D341Med (cell line): Measurements from ENCODE around the gene DOC2A.
"Not testable (repeated sequence)": the region's sequence is repeated elsewhere in the genome, so short reads cannot be mapped to it uniquely, and the experiment has no call there.

Experiments
- DNase-seq: peaks from one replicate; pipeline ENCODE4 v3.0.0; 2012; ENCODE audit warnings: low spot score

Gene DOC2A

DNA sequence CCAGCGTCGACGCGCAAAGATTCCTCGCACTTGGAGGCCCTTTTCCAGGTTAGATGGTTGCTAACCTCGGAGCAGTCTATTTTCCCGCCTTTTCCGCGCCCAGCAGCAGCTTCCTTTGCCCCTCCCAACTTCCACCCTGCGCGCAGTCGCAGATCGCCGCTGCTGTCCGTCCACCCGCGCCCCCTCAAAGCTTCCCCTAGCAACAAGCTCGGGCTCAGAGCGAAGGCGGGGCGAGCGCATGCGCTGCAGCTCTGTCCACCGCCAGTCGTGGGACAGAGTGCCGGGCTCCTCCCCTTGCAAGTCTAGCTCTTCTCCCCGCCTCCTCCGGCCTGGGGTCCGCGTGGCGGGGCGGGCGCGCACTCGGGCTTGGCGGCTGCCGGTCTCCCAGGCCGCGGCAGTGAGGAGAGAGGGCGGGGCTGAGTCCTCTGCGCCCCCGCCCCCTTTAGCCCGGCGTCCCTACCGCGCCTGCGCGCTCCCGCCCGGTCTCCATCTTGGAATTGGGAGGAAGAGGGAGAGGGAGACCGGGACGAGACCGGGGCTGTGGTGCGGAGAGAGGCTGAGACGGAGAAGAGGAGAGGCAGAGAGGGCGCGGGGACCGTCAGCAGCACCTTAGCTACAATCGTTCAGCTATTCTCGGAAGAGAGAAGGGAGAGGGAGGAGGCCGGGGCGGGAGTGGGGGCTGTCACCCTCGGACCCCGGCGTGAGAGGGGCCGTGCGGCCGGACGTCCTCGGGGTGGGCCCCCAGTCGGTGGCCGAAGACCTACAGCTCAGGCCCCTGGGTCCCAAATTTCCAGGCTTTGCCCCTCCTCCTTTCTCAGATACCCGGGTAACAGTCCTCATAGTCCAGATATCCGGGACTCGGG, 37.2 kb downstream of the DOC2A start, which contains the start of gene TAOK2:
TSS of gene TAOK2 (plus strand) at position 485 of the 863 bp plus-strand sequence. CDS start 3,905 bp downstream, outside the sequence.
- peak; percentile 98 for DNase-seq

DNA sequence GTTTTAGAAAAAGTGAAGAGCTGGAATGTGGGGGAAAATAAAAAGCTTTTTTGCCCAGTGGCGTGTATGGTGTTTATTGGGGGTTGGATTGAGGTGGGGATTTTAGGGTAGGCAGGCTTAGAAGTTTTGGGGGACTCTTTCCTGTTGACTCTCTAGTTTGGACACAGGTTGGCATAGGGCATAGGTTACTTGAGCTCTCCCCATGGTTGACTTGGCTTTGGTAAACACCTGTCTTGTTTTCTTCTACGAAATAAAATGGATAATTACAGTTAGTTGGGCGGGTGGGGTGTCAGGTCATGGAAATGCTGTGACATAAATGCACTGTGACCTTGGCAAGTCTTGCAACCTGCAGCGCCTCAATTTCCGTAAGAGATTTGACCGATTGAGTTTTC, 37.8 kb downstream of the DOC2A start:
- DNase-seq: no peak

DNA sequence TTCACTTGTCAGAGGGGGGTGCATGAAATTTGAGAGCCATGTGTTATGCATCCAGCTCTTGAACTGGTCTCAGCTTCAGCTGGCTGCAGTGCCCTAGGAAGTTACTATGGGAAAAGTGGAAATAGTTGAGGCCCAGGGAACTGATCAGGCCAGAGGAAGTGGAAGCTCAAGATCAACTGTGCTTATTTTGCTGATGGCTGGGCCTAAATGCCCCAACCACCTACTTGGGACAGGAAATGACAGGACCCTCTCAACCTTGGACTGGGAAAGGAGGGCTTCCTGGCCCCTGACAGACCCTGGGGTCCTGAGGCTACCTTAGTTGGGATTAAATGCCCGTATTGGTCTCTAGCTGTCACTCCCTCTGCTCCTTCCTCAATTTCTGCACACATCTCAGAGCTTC, 38.3 kb downstream of the DOC2A start:
- DNase-seq: no peak

DNA sequence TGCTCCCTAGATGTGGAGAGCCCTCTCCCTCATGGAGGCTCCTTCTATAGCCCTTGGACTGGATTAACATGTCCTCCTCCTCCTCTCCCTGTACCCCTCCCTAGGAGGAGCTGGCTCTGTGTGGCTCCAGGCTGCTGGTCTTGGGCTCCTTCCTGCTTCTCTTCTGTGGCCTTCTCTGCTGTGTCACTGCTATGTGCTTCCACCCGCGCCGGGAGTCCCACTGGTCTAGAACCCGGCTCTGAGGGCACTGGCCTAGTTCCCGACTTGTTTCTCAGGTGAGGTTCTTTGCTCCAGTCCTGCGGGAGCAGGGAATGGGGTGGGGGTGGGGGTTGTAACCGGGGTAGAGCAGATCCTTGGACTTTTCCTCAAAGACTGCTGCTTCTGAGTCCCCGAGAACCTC, 39.5 kb downstream of the DOC2A start:
- no peak for DNase-seq

DNA sequence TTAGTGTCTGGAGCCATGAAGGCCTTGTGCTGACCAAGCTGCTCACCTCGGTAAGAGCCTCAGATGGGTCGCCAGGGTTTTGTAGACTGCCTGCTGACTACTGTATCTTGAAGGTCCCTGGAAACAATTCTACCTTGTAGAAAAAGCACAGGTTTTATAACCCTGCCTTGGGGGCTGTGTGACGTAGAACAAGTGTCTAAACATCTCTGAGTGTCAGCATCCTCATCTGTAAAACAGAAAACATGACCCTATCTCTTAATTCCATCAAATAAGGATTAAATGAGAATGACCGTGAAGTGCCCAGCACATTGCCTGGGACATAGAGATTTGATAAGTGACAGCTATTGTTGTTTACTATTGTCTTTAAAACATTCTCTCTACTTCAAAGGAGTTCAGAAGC, 42.6 kb downstream of the DOC2A start:
- no peak for DNase-seq

DNA sequence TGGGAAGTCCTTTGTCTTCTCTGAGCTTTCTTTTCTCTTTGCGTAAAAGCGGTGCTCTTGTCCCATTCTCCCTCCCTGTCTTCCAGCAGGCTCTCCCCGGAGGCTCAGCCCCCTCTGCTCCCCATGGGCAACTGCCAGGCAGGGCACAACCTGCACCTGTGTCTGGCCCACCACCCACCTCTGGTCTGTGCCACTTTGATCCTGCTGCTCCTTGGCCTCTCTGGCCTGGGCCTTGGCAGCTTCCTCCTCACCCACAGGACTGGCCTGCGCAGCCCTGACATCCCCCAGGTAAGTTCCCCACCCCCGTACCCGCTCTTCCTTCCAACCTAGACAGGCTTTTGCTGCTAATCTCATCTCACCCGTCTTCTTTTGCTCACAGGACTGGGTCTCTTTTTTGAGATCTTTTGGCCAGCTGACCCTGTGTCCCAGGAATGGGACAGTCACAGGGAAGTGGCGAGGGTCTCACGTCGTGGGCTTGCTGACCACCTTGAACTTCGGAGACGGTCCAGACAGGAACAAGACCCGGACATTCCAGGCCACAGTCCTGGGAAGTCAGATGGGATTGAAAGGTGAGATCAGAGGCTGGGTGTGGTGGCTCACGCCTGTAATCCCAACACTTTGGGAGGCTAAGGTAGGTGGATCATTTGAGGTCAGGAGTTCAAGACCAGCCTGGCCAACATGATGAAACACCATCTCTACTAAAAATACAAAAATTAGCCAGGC, 47.6 kb downstream of the DOC2A start:
- no peak for DNase-seq

DNA sequence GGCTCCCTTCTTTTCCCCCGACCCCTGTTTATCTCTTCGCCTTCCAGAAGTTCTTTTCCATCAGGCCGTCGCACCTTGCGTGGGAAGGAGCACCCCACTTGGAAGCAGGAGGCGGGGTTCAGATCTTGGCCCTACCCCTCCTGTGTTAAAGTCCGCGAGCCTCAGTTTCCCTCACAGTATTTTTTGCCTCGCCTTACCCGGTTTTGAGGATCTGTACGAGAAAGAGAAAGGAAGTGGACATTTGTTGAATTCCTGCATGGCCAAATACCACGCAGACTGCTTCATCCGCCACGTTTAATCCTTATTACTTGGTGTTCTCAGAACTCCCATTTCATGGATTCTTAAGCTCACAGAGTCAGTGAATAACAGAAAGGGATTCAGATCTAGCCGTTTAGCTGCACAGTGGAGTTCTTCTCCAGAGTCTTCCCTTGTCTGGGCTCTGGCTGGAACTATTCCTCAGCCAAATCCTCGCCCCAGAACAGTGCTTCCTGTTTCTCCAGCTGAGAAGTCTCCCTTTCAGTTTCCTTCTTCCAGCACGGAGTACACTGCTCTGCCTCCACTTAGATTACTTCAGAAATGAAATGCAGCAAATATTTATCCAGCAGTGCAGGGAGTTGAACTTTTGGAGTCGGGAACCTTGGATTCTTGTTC, 48.4 kb downstream of the DOC2A start:
- no peak for DNase-seq

DNA sequence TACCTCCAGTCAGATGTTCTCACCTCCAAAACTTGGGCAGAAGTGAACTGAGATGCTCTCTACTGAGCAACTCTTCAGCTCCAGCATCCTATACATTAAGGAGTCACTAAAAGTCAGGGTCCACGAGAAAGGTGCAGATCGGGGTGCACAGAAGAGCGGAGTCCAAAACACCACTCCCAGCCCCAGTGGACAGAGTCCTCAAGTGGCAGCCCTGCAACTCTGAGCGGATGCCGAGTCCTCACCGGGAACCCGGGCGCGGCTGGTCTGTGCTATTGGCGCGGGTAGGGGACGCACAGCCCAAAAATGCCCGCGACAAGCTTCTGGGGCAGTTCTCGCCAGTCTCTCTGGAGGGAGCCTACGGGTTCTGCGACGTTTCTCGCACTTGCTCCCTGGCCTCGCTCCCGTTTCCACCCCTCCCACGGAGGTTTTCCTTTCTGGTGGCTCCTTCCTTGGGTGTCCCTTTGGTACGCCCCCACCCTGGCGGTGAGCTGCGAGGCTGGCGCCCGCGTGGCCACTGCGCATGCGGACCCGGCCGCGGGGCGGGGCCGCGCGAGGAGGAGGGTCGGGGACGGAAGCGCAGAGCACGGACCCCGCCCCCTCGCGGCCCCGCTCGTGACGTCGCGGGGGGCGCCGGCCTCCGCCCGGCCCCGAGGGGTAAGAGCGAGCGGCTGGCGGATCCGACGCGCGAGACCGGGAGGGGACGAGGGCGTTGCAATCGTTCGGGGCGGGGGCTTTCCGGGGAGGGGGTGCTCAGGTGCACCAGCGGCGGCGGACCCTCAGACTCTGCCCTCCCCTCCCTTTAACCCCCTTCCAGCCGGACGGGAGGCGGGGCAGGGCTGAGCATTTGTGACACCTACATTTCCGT, 49.1 kb downstream of the DOC2A start, which contains the start of gene TMEM219:
TSS of gene TMEM219 (plus strand) at position 601 of the 865 bp plus-strand sequence. CDS start 1,065 bp downstream, outside the sequence.
- peak; percentile 98 for DNase-seq

DNA sequence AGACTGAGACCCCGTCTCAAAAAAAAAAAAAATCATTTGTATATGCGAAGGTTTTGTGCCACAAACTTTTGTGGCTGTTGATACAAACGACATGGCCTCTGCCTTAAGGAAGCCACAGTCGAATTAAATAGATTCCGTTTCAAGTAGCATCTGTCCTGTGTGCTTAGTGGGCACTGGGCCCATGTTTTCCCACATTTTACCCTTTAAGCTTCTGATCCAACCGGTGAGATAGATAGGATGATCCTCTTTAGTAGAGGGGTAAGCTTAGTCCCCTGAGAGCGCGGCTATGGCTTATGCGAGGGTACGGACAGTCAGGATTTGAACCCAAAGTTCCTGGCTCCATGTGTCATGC, 49.7 kb downstream of the DOC2A start:
- DNase-seq: peak; percentile 76

DNA sequence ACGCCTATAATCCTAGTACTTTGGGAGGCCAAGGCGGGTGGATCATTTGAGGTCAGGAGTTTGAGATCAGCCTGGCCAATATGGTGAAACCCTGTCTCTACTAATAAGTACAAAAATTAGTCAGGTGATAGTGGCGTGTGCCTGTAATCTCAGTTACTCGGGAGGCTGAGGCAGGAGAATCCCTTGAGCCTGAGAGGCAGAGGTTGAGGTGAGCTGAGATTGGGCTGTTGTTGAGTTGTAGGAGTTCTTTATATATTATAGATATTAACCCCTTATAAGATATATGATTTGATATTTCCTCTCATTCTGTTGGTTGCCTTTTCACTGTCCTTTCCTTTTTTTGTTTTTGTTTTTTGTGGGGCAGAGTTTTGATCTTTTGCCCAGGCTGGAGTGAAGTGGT, 51.0 kb downstream of the DOC2A start:
- DNase-seq: not testable (repeated sequence)

DNA sequence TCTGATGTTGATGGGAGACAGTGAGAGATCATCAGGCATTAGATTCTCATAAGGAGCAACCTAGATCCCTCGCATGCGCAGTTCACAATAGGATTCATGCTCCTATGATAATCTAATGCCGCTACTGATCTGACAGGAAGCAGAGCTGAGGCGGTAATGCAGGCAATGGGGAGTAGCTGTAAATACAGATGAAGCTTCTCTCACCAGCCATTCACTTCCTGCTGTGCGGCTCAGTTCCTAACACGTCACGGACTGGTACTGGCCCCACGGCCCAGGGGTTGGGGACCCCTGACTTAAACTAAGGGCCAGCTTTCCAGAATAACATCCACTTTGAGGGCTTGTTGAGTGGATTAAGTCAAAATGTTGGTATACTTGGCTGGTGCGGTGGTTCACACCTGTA, 51.5 kb downstream of the DOC2A start:
- DNase-seq: no peak

DNA sequence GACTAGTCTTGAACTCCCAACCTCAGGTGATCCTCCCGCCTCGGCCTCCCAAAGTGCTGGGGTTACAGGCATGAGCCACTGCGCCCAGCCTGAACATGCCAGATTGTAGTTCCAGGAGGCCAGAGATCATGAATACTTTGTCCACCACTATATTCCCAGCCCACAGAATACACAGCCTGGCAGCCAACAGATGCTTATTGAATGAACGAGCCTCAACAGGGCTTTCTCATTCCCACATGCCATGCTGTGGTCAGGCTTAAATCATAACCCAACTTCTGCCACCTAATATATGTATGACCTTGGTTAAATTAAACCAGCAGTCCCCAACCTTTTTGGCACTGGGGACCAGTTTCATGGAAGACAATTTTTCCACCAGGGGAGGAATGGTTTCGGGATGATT, 52.1 kb downstream of the DOC2A start:
- DNase-seq: no peak
